B cell (primary cell): ENCODE data around the gene FAM204A. TPM values are rescaled to one million over a fixed set of nuclear protein-coding genes. Genes with fewer than 3 reads are reported as not detected.

ENCODE experiments used
- ATAC-seq: fragments of 200-7000 bp; cut with Tn5 transposase; one replicate; pipeline ENCODE4 v1.10.0; 2021; ENCODE audit warnings: low read depth, mild to moderate bottlenecking, moderate number of reproducible peaks, moderate library complexity
- CTCF ChIA-PET: fragments of 350-600 bp; sonication (Branson Sonifier 250); formaldehyde crosslinking; loops from one replicate; lab custom pipeline; 2021; ENCODE audit warnings: antibody characterized with exemption, inconsistent platforms; lab: Charles Lee
- POLR2A ChIA-PET: fragments of 350-600 bp; sonication (Branson Sonifier 250); formaldehyde crosslinking; loops from one replicate; lab custom pipeline; 2021; ENCODE audit warnings: antibody characterized with exemption; lab: Charles Lee
- DNase-seq: peaks from one replicate; pipeline ENCODE4 v3.0.0; 2013
- H2AFZ ChIP-seq: 2 replicates; pipeline ENCODE4 v1.6.1; 2012; ENCODE audit warnings: mild to moderate bottlenecking, low read depth, low read length; ENCODE audit not compliant: insufficient read depth, poor library complexity, severe bottlenecking
- H3K27ac ChIP-seq, 2 donors: 1 replicate in 1 of 2; 2 replicates in 1 of 2; pipeline ENCODE4 v1.5.1; 2012 to 2013; ENCODE audit warnings: low read length in 2 of 2, mild to moderate bottlenecking in 2 of 2, moderate library complexity in 1 of 2
- H3K27me3 ChIP-seq, 4 experiments: fragments of 200-600 bp in 1 of 4; sonication (generic) in 1 of 4; replicated peaks in 1 of 4; 1 replicate in 2 of 4; 2 replicates in 2 of 4; pipeline versions ENCODE4 v1.6.1 to v1.7.0; 2013 to 2016; ENCODE audit warnings: low read length in 3 of 4, mild to moderate bottlenecking in 2 of 4, mixed read lengths in 1 of 4, moderate library complexity in 1 of 4; ENCODE audit not compliant: insufficient read depth in 4 of 4, control insufficient read depth in 3 of 4; ENCODE audit errors: control extremely low read depth in 1 of 4
- H3K36me3 ChIP-seq, 2 experiments: replicated peaks in 1 of 2; 1 replicate in 1 of 2; 2 replicates in 1 of 2; pipeline versions ENCODE4 v1.6.1 to v1.7.1; 2013; ENCODE audit warnings: low read length in 1 of 2; ENCODE audit not compliant: insufficient read depth in 2 of 2, control insufficient read depth in 1 of 2; ENCODE audit errors: control extremely low read depth in 1 of 2, extremely low read depth in 1 of 2
- H3K4me1 ChIP-seq, 2 donors: fragments of 200-600 bp in 1 of 2; sonication (generic) in 1 of 2; 1 replicate in 1 of 2; 2 replicates in 1 of 2; pipeline versions ENCODE4 v1.5.1 to v1.6.1; 2013 to 2017; ENCODE audit warnings: low read length in 2 of 2; ENCODE audit not compliant: control insufficient read depth in 2 of 2, insufficient read depth in 2 of 2
- H3K4me2 ChIP-seq: replicated peaks from 2 replicates; pipeline ENCODE3; 2012; ENCODE audit warnings: mild to moderate bottlenecking, low read depth, low read length; ENCODE audit not compliant: poor library complexity, severe bottlenecking
- H3K4me3 ChIP-seq, 5 experiments: fragments of 200-600 bp in 1 of 5; sonication (generic) in 1 of 5; 1 replicate in 3 of 5; 2 replicates in 2 of 5; pipeline versions ENCODE4 v1.5.1 to v1.7.0; 2011 to 2016; ENCODE audit warnings: low read length in 4 of 5, mild to moderate bottlenecking in 4 of 5, low read depth in 2 of 5, control low read depth in 1 of 5, moderate library complexity in 1 of 5; ENCODE audit not compliant: insufficient read depth in 1 of 5; ENCODE audit errors: control extremely low read depth in 1 of 5, extremely low read depth in 1 of 5
- H3K79me2 ChIP-seq: fragments of 200-600 bp; sonication (generic); one replicate; pipeline ENCODE4 v1.6.0; 2016; ENCODE audit warnings: low read length; ENCODE audit not compliant: control insufficient read depth, insufficient read depth
- H3K9ac ChIP-seq: fragments of 200-600 bp; sonication (generic); 2 replicates; pipeline ENCODE4 v1.6.1; 2017; ENCODE audit warnings: mild to moderate bottlenecking, low read length, moderate library complexity
- H3K9me3 ChIP-seq, 3 donors: one replicate each; pipeline versions ENCODE4 v1.6.1 to v1.7.1; 2013; ENCODE audit warnings: low read length in 2 of 3; ENCODE audit not compliant: control insufficient read depth in 2 of 3, insufficient read depth in 1 of 3; ENCODE audit errors: control extremely low read depth in 1 of 3
- H4K20me1 ChIP-seq: 2 replicates; pipeline ENCODE4 v1.6.0; 2012; ENCODE audit warnings: mild to moderate bottlenecking, low read length; ENCODE audit not compliant: insufficient read depth, control insufficient read depth, poor library complexity, severe bottlenecking
- H3K27ac Mint-ChIP-seq: one replicate; pipeline ENCODE4 v1.8.0; 2021; ENCODE audit warnings: mixed read lengths
- H3K27me3 Mint-ChIP-seq: one replicate; pipeline ENCODE4 v1.8.0; 2021; ENCODE audit warnings: mixed read lengths
- H3K4me1 Mint-ChIP-seq: one replicate; pipeline ENCODE4 v1.8.0; 2021; ENCODE audit warnings: mixed read lengths
- H3K4me3 Mint-ChIP-seq: one replicate; pipeline ENCODE4 v1.8.0; 2021; ENCODE audit warnings: mixed read lengths
- H3K9me3 Mint-ChIP-seq: one replicate; pipeline ENCODE4 v1.8.0; 2022; ENCODE audit warnings: mixed read lengths; ENCODE audit not compliant: insufficient read depth
- CTCF ChIP-seq: fragments of 200-600 bp; IDR thresholded peaks from one replicate; pipeline ENCODE4 v1.8.0; 2022; ENCODE audit warnings: antibody characterized with exemption, mild to moderate bottlenecking
- EZH2 ChIP-seq: IDR thresholded peaks from 2 replicates; pipeline ENCODE4 v1.6.1; 2012; ENCODE audit warnings: borderline replicate concordance, low read depth, mild to moderate bottlenecking, moderate library complexity, low read length; ENCODE audit not compliant: insufficient read depth, poor library complexity, severe bottlenecking
- WGBS: methylation state at CpG from one replicate; pipeline ENCODE4 v1.1.5; 2013; ENCODE audit warnings: missing lambda C conversion rate; ENCODE audit not compliant: insufficient coverage; 5-methylcytosine and 5-hydroxymethylcytosine counted together
- intact Hi-C: fragments of 100-400 bp; cut with micrococcal nuclease; formaldehyde crosslinking; loops from one replicate; pipeline ENCODE4 v1.10.0; 2022
- polyA plus RNA-seq: library from polyadenylated mRNA; depleted of rRNA; stranded (reverse); fragments of >200 nt; gene quantifications from 2 replicates; pipeline ENCODE4 v1.2.3, GENCODE V29; 2012
- total RNA-seq, 2 donors: library from RNA; stranded (reverse); fragments of 120-200 nt in 1 of 2; gene quantifications; 1 replicate in 1 of 2; 2 replicates in 1 of 2; pipeline versions ENCODE4 v1.2.3 to v1.2.4, GENCODE V29; 2013 to 2022

The FAM204A gene
- total and polyA plus RNA-seq, 2 donors (not counting 1 experiment from before 2014, with no cell fraction given): 14.2 to 79.8 TPM

DNA sequence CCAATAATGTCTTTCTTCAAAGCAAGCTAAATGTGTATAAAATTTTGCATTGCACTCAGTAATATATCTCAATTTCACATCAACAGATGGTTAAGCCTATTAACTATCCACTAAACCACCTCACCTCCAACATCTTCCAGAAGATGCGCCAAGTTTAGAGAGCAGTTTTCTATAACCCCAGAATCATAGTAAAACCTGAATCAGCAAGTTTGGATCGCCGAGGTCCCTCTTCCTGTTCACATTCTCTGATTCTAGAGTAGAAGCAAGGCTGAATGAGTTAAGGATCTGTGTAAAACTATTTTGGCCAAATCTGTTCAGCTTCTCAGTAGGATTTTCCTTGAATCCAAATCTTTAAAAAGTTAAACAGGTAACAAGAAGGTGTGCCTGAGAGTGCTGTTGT is 1.4 kb upstream of the FAM204A start:
- H3K4me2 ChIP-seq: no peak overlapping the region
- POLR2A ChIA-PET: no interaction called here
- TF ChIP-seq CTCF: no peak
- no peak for TF ChIP-seq EZH2

DNA sequence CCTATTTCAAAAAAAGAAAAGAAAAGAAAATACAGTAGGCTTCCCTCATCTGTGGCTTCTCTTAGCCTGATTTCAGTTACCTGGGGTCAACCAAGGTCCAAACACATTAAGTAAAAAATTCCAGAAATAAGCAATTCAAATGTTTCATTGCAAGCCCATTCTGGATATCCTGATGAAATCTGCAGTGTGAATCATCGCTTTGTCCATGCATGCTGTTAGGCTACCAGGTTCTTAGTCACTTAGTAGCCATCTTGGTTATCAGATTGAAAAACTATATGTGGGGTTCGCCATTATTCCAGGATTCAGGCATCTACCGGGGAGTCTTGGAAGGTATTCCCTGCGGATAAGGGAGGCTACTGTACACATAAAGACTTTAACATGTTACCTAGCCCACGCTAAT is 991 bp upstream of the FAM204A start:
- CTCF ChIA-PET: no interaction called here
- peak overlapping the region; percentile 84 for H3K4me2 ChIP-seq
- peaks cover 20 to 21% of the 10 kb centered on the region in 2 donors for H3K4me1 ChIP-seq
- H4K20me1 ChIP-seq: no peaks in the 10 kb centered on the region
- H3K4me3 ChIP-seq: no peak overlapping the region
- Mint-ChIP-seq H3K9me3 (no peaks in the 10 kb centered on the region), H3K27me3 (peaks cover 4% of the 10 kb centered on the region), H3K4me3 (peak overlapping the region; percentile 36), H3K4me1 (peaks cover 42% of the 10 kb centered on the region), H3K27ac (no peak overlapping the region)
- H3K36me3 ChIP-seq: peaks cover 0 to 1% of the 10 kb centered on the region in 2 experiments
- no peak overlapping the region for H3K9ac ChIP-seq
- H3K27ac ChIP-seq: peak overlapping the region in 1 of 2 donors; percentile 90
- POLR2A ChIA-PET: no interaction called here
- DNase-seq: no peak
- peak overlapping the region; percentile 48 for H2AFZ ChIP-seq
- WGBS: 100% methylated on average over 1 of the region's 5 CpGs
- H3K79me2 ChIP-seq: peaks cover 54% of the 10 kb centered on the region
- no peaks in the 10 kb centered on the region for H3K9me3 ChIP-seq
- TF ChIP-seq CTCF: no peak
- no peak for TF ChIP-seq EZH2
- no peaks in the 10 kb centered on the region for H3K27me3 ChIP-seq
- no peak for ATAC-seq
- intact Hi-C loops: loop anchor here (10.0 kb wide), 1 partner anchor 1498 kb away; the partner anchor contains the start of gene ENO4

More for the DNA sequence above, 1.4 kb upstream of the FAM204A start:
- intact Hi-C loops: loop anchor here (10.0 kb wide), 1 partner anchor 1499 kb away; the partner anchor contains the start of gene ENO4
- no peak overlapping the region for H3K4me3 Mint-ChIP-seq
- H3K9ac ChIP-seq: no peak overlapping the region
- CTCF ChIA-PET: no interaction called here
- no peaks in the 10 kb centered on the region for H3K9me3 ChIP-seq
- no peaks in the 10 kb centered on the region for H3K9me3 Mint-ChIP-seq
- peaks cover 50% of the 10 kb centered on the region for H3K79me2 ChIP-seq
- peaks cover 0 to under 1% of the 10 kb centered on the region in 2 experiments for H3K36me3 ChIP-seq
- peaks cover 18 to 21% of the 10 kb centered on the region in 2 donors for H3K4me1 ChIP-seq
- peaks cover 38% of the 10 kb centered on the region for H3K4me1 Mint-ChIP-seq
- H4K20me1 ChIP-seq: no peaks in the 10 kb centered on the region
- H3K27ac ChIP-seq: no peak overlapping the region
- no peak for DNase-seq
- WGBS: no CpG with 5 or more reads among the region's 3 CpGs
- ATAC-seq: no peak
- peak overlapping the region; percentile 48 for H2AFZ ChIP-seq
- H3K27me3 ChIP-seq: no peaks in the 10 kb centered on the region
- H3K27ac Mint-ChIP-seq: no peak overlapping the region
- H3K4me3 ChIP-seq: no peak overlapping the region
- H3K27me3 Mint-ChIP-seq: peaks cover 4% of the 10 kb centered on the region
